ENCODE data around the gene NUP62.
"Not testable (repeated sequence)": the region's sequence is repeated elsewhere in the genome, so short reads cannot be mapped to it uniquely, and the experiment has no call there.

The NUP62 gene

DNA sequence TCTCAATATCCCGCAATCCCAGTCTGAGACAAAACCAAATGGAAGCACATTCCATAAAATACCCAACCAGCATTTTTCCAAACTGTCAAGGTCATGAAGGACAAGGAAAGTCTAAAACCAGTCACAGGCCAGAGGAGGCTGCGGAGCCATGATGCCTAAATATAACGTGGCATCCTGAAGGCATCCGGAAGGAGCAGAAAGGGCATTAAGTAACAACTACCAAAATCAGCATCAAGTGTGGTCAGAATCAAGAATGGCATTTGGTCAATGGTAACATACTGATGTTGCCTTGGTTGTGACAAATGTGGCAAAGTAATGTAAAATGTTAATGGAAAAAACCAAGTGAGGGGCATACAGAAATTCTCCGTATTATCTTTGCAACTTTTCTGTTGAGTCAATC lies 3.8 kb downstream of the NUP62 start:
- no peak for DNase-seq (ENCODE audit: low read depth in 2 of 2)

DNA sequence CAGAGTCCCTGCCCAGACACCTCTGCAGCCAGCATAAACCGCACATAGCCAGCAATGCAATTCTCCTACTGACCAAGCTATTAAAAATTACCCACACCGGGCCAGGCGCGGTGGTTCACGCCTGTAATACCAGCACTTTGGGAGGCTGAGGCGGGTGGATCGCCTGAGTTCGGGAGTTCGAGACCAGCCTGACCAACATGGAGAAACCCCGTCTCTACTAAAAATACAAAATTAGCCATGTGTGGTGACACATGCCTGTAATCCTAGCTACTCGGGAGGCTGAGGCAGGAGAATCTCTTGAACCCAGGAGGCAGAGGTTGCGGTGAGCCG lies 4.5 kb downstream of the NUP62 start:
- DNase-seq (ENCODE audit: low read depth in 2 of 2) = not testable (repeated sequence)

DNA sequence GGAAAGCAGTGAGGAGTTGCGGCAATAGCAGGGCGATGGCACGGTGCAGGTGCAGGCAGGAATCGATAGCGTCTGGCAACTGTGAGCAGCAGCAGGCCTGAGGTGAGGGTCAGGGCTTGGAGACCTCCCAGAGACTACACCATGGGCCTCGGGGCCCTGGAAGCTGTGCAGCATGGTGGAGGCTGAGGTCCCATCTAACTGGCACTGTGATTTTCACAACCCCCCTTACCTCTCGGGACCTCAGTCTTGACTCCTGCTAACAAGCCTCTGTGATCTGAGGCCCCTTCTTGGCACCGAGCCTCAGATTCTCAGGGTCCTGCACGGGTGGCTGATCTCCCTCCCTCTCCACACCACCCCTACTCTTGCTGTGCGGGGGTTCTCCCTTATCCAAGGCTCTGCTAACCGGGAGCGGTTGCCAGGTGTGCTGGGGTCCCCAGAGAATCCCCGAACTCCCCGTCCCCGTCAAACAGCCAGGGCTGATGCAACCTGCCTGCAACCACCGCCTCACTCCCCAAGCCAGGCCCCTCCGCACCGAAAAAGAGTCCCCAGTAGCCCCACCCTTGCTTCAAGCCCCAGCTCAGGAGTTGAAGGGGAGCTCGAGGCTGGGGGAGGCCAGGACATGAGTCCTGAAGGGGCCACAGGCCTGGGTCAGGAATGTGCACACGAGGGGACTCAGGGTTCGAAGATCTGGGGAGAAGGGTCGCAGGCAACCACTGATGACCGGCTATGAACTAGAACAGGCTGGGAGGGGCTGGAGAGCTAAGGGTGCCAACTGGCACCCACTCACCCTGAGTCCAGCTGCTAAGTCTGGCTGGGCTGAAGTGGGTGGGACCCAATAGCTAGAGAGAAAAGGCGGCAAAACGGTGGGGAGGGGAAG lies 5.1 kb downstream of the NUP62 start:
- DNase-seq (ENCODE audit: low read depth in 2 of 2) = no peak

DNA sequence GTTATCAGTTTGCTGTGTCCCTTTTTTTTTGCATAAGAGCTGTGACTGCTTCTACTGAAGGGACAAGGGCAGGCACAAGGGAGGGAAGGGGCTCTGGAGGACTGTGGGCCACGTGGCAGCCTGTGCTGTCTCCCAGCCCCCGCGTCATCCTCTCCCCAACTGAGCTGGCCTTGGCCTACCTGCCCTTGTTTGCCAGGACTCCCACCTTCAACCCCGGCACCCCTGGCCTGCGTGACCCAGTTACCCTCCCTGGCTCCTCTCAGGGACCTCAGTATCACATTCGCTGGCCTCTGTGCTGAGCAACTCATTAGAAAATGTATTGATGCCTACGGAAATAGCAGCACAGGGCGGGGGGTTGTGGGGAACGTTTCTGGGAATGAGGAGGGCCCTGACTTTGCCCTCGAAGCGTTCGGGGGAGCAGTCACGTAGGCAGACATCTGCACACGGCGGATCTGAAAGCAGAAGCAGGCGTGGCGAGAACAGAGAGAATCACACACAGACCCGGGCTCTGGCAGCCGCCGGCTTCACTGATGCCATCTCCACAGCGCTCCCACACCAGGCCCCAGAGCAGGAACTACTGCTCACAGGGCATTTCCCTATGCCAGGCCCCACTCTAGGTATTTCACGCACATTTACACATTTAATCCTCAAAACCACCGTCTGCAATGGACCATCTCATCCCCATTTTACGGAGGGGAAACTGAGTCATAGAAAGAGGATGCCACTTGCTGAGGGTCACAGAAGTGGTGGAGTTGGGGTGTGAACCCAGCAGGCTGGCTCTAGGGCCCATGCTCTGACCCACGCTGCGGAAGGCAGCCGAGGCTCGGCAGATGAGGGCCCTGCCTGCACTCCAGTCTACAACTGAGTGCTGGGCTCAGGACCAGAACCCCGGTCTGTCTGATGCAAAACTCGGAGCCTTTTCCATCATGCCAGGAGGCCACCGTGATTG lies 6.0 kb downstream of the NUP62 start:
- DNase-seq (ENCODE audit: low read depth in 2 of 2) = no peak

DNA sequence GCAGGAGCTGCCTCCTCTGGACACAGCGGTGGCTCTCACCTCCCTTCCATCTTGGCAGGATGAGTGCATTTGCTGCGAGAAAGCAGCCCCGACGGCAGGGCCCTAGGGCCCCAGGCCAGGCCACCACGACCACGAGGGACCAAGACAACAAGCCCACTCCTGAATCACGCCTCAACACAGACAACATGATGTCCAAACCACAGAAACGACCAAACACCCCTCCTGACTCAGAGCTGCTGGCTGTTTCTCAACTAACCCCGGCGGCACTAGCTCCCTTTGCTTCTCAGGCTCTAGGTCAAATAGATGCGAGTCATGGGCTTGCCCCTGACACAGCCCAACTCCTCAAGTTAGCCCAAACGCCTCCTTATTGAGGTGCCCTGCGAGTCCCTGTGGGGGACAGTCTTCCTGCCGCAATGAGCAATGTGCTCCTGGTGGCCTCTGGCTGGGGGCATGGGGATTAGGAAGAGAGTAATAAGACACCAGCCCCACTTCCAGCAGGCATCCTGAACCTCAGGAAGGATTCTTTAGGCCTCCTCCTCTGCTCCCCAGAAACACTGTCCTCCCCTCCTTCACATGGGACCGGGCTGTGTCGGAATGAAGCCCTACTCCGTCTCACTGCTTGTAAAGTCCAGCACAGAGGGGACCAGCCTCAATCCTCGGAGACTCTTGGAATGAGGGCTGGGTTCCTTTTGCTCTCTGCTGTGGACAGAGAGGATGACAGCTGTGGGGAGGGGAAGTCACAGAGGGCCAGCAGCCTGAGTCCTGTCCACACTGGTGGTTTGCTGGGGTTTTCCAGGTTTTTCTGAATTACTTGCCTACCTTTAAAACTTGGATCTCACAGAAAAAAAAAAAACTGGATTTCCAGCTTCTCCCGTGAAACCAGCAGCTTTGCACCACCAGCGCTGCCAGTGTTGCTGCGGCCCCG lies 7.2 kb downstream of the NUP62 start:
- no peak for DNase-seq (ENCODE audit: low read depth in 2 of 2)

DNA sequence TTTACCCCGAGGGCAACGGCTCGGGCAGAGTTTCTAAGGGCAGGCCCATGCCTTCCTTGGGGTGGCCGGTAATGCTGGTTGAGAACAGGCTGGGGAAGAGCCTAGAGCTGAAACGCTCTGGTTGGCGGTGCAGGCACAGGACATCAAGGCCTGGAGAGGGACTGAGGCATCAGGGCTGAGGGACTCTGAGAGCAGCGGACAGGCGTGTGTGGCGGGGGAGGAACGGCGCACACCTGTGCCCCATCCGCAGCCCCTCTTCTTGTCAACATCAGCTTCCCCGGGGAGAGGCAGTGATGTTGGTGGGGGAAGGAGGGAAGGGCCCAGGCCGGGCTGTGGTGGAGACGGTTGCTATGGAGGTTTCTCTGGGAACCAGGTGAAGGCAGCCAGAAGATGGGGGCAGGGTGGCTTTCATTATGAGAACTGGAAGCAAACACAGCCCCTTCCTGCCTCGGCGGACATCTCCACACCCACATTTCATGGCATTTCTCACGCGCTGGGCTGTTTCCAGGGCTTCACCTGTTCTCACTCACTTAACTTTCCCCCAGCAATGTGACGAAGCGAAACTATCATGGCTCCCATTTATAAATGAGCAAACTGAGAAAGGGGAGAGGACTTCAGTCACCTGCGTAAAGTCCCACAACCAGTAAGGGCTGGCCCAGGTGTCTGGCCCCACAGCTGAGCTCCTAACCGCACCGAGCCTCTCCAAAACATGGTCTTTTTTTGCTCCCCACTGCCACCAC lies 8.5 kb downstream of the NUP62 start:
- no peak for DNase-seq (ENCODE audit: low read depth in 2 of 2)

DNA sequence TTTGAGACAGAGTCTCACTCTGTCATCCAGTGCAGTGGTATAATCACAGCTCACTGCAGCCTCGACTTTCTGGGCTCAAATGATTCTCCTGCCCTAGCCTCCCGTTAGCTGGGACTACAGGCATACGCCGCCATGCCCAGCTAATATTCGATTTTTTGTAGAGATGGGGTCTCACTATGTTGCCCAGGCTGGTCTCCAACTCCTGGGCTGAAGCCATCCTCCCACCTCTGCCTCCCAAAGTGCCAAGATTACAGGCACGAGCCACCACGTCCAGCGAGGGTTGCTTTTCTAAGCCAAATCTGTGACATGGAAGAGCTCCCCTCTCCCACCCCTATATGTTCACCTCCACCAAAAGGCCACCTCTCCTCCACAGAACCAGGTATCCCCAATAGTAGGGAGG lies 11.2 kb downstream of the NUP62 start:
- DNase-seq (ENCODE audit: low read depth in 2 of 2) = no peak

DNA sequence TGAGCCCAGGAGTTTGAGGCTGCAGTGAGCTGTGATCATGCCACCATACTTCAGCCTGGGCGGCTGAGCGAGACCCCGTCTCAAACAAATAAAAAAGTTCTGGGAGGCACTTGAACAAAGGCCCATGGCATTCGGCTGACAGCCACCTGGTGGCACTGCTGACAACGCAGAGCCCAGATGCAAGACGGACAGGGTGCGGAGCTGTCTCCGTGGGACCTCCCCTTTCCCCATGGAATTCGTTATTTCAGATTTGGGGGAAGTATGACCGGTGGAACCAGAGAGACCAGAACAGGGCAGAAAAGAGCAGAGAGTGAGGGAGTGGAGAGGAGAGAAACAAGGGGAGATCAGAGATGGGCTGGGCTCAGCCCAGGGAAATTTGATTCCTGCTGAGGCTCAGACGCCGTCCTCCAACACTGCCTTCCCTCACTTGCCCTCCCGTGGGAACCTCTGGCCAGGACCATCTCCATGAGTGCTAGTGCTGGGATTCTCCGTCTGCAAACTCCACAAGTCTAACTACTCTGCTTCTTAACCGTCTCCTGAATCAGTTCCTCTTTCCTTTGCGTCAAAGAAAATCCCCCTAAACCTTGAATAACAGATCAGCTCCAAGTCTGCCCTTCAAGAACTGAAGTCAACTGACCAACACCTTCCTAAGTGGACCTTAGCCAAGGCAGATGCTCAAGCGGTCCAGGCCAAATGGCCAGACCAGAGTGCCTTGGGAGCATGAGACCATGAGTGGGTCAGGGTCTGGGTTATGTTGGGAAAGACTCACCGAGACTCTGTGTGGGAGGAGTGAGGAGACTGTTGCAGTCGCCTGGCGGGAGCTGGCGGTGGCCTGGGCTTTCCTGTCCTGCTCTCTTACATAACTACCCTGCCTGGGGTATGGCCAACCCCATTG lies 12.2 kb downstream of the NUP62 start:
- no peak for DNase-seq (ENCODE audit: low read depth in 2 of 2)

DNA sequence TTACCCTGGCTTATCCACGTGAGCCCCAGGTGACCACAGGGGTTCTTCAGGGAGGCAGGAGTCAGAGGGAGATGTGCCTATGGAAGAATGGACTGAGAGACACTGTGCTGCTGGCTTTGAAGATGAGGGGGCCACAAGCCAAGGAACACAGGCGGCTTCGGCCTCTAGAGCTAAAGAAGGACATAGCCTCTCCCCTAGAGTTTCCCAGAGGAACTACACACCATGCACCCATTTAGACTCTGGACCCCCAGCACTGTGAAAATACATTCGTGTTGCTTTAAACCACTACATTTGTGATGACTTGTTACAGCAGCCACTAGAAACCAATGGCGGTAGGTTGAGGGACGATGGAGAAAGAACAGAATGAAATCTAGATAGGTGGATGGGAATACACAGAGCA lies 14.0 kb downstream of the NUP62 start:
- DNase-seq (ENCODE audit: low read depth in 2 of 2) = no peak

DNA sequence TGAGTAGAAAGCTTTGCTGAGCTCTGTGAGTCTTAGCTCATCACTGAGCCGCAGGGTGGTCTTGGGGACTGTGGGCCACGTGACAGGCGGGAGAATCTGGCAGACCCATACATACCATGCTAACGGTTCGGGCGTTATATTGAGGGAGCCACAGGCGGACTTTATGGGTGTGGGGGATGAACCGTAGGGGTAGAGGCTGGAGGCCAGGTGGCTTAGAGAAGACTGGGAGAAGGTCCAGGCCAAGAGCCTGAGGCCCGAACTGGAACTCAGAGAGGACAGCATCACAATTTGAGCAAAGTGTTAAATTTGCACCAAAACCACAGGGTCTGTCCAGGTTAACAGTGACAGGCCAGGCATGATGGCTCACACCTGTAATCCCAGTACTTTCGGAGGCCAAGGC lies 15.6 kb downstream of the NUP62 start:
- no peak for DNase-seq (ENCODE audit: low read depth in 2 of 2)

DNA sequence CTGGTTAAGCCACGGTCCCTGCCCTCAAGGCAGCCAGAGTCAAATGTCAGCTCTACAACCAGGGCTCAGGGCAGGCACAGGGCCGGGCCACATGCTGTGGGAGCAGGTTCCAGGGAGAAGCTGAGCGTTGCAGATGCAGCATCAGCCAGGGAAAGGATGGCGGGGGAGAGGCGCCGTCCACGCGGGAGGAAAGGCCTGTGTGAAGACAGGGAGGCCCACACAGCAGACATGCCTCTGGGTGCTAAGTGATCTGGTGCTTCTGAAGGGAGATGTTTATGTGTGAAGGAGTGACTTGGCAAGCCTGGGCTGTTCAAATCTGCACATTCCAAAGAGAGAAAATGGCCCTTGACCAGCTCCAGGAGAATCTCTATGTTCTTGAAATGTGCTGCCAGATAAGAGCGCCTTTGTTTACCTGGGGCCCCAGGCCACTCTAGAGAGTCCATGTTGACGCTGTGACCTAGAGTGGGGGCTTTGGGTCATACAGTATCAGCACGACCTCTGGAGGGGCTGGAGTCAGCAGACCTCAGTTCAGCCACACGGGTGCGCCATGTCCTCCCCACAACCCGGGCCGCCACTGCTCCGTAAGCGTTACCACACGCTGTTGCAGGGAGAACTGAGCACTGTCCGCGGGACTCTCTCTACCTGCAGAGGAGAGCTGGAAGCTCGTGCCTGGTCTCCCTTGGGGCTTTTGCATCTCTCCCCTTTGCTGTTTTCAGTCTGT lies 16.2 kb downstream of the NUP62 start:
- no peak for DNase-seq (ENCODE audit: low read depth in 2 of 2)

DNA sequence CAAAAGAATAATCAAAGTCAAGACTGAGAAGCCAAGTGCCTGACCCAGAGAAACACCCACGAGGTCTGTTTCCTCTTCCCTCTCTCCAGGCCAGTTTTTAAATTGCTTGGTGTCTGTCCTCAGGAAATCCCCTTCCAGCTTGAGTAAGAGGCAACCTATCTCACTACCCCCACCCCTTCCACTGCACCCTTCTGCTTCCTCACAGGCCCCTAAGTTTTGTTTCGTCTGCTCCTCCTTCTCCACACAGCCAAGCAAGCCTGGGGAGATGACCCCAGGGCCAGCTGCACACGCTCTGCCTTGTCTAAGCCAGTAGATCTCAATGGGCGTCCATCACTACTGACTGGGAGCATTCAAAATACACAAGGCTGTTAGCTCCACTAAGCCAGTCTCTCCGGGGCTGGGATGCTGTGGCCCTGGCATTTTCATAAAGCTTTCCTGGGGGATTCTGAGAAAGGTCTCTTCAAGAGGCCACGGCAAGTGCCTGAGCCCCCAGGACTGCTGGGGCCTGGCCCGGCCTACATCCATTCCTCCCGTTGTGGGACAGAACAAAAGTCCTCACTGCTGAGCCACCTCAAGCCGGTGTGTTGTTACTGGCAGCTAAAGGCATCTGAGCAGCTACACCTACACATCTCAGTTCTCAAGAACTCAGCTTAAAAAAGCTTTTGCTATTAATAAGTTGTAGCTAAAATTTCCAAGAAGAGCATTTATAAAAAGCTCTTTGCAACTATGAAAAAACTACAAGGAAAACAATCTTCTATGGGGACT lies 17.7 kb downstream of the NUP62 start:
- DNase-seq (ENCODE audit: low read depth in 2 of 2) = no peak

DNA sequence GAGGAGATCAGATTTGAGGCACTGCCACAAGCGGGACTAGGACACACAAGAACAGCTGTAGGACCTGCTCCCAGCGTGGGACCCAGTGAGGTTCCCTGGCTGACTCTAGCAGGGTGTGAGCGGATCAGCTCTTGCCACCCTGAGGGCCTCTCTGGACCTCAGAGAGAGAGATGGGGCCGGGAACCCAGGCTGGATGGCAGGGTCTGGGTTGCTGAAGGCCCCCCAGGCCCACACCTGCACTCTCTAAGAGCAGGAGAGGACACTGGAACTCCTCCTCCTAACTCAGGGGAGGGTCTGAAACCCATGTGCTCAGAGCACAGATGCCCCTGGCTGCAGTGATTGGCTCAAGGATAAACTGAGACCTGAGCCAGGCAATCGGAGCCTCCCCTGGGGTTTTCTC lies 19.1 kb downstream of the NUP62 start:
- no peak for DNase-seq (ENCODE audit: low read depth in 2 of 2)

DNA sequence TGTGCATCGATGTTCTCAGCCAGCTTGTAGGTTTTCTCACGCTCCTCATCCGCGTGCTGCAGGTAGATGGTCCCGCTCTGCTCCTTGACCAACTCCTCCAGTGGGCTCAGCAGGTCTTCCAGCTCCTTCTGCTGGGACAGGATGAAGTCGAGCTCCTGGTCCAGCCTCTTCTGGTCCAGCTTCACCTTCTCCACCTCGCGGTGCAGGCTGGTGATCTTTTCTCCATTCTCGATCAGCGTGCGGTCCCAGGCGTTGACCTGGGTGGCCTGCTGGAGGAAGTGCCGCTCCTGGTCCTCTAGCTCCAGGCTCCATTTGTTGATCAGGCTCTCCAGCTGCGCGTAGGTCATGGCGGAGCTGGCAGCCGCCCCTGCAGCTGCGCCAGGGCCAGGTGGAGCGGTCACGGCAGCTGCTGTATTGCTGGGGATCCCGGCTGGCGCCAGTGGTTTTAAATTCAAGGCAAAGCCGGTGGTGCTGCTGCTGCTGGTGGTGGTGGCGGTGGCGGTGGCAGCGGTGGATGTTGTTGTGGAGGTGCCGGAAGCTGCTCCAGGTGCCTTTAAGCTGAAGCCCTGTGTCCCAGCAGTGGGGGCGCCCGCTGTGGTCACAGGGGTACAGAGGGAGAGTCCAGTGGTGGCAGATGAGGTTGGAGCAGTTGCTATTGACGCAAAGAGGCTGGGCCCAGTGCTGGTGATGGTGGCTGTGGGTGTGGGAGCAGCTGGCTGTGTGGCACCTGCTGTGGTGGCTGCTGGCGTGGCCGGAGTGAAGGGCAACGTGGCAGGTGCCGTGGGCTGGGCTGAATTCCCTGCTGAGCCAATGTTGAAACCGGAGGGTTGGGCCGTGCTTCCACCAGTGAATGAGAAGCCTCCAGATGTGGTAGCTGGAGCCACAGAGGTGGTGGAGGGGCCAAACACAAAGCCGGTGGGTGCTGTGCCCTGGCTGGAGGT lies 20.6 kb downstream of the NUP62 start:
- DNase-seq (ENCODE audit: low read depth in 2 of 2) = no peak

DNA sequence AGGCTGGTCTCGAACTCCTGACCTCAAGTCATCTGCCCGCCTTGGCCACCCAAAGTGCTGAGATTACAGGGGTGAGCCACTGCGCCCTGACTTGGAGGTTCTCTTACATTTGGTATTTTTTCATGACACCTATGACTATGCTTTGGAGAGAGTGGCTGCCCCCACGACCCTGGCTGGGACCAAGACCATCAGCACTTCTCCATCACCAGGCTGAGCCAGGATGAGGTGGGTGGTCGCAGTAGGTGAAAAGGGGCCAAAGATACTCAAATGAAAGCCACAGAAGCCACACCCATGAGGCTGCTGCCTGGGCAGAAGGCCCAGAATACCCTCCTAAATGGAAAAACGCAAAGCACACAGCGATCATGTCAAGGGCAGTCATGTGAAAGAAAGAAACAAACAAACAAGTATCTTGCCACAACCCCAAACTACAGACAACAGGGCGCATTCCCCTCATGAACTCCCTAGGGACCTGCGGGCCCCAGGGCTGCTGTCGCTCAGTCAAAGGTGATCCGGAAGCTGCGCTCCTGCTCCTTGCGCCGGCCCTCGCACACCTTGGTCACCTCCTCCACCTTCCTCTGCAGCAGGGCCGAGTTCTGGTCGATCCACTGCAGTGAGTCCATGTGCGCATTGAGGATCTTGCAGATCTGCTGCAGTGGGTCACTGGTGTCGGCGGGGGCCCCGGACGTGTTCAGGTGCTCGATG lies 21.4 kb downstream of the NUP62 start:
- DNase-seq (ENCODE audit: low read depth in 2 of 2) = no peak

DNA sequence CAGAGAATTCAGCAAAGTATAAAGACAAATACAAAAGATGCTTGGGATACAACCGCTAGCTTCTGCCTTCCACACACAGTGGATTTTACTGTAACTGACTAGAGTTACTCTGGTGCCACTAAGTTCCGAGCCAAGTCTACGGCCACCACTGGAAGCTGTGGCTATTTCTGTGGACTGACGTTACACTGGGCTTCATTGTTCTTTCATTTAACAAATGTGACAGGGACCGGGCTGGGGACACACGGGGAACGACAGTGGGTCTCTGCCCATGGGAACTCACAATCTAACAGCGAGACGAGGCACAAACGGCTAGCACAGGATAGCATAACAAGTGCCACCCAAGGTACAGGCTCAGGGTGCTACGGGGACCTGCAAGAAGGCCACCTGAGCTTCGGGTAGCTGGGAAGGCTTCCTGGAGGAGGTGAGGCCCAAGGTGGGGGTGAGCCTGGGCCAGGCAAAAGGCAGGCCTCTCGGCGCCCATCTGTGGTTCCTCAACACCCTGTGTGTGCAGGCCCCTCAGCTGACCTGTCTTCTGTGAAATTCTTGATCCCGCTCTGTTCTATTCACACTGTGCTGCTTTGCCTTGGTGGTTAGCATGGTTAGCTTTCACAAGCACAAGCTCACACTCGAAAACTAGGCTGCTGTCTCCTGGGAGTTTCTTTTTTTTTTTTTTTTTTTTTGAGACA lies 22.3 kb downstream of the NUP62 start:
- no peak for DNase-seq (ENCODE audit: low read depth in 2 of 2)
